Inferior parietal cortex (tissue), 1 donor: ENCODE data around the gene FILIP1L.

ENCODE experiments used
- DNase-seq: peaks from one replicate; pipeline ENCODE4 v3.0.0-alpha.2; 2016; ENCODE audit errors: extremely low spot score

FILIP1L gene

GRCh38 chr3:100114413-100115030 lies at the start of gene FILIP1L:
Gene FILIP1L, minus strand, starts transcription at chr3:100114501.
- DNase-seq: no peak

DNA sequence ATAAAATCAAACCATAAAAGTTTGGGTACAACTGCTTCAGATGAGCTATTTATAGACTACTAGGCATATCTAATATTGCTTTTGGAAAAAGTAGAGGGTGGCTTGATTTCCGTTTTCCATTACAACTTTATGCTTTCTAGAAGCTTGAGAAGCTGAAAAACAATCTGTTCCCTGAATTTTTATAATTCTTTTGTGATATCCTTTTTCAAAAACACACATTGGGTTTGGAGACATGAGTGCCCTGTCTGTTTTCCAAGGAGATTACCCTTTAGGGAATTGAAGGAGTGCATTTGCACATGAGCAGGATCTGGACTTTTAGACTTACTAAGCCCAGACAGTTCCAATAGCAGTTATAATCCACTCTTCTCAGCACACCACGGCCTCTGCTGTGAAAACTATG lies 49.5 kb upstream of the FILIP1L start:
- DNase-seq: no peak

DNA sequence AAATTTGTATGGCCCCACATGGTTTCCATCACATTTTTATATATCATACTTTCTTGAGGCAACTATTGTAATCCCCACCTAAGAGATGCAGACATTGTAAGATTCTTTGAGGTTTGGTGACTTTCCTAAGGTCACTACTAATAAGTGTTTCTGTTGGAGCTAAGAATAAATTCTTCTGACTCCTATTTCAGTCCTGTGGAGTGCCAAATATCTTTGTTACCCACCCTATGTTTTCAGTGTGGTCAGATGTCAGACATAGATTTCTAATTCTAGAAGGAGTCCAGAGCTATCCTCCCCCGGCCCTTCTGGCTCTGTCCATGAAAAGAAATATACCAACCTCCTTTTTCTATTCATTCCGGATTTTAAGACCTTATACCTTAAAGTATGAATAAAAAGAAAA lies 46.2 kb upstream of the FILIP1L start:
- DNase-seq: no peak

DNA sequence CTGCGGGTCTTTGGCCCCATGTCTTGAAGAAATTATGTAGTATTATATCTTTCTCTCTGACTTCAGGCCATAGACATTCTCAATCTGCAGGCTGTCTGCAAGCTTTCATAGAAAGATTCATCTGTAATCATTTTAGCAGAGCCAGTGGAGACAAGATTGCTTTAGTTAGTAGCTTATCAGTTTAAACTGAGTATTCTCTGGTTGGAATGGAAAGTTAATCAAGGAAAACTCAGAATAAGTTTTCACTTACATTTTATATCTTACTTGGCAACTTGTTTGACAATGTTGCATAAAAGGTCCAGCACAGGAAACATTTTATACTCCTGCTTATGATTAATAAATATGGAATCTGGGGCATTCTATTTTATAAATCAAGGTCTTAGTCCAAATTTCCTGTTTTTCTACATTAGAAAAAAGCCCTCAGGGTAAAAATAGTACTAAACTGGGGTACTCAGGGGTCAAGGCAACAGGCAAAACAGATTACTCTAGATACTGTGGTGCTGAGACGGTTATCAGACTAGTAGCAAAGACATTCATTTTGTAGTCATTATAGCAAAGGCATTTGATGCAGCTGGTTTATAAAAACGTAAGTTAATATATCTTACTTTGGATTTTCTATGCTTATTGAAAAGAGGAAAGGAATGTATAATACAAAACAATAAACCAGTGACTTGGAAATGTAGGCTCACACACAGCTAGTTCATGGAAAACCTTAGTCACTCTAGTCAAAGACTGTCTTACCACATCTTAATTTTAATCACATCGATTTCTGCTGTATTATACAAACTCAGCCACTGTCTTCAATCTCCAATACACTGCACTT lies 45.2 kb upstream of the FILIP1L start:
- DNase-seq: no peak

DNA sequence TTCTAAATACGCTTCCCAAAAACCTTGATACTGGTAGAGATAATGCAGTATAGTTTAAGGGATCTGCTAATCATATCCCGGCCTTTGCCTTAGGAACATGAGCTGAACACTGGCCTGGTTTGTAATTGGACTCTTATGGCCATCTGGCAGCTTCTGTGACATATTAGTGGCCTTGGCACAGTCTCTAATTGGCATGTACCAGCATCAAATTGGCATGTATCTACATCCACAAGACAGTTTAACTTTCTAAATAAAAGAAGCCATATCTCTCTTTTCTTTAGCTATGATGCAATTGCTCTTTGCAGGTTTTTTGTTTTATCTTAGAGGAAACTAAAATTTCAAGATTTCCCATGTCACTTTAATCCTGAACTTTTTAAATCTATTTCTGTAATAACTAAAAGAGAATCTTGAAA lies 44.6 kb upstream of the FILIP1L start:
- no peak for DNase-seq

DNA sequence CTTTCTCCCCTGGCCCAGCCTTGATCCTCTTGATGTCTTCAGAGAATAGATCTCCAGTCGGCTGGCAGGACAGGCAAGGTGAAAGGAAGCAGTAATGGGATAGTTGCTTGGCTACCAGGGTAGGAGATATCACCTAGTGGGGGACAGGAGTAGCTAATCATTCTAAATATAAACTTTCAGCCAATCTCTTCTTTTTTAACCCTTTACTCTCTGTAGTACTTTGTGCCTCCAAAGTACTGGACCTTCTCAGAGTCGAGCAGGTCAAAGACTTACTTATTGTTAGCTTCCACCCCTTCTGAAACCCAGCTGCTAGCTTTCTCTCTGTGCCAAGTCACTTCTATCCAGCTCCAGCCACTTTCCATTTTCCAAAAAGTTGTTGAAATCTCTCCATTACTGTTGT lies 43.4 kb upstream of the FILIP1L start:
- no peak for DNase-seq

GRCh38 chr3:100155590-100155989 lies 41.3 kb upstream of the FILIP1L start:
- DNase-seq: no peak

GRCh38 chr3:100155128-100155527 lies 40.8 kb upstream of the FILIP1L start:
- no peak for DNase-seq

GRCh38 chr3:100154171-100154570 lies 39.9 kb upstream of the FILIP1L start:
- no peak for DNase-seq

- DNase-seq: no peak
These were observed 36.9 kb upstream of the FILIP1L start for GRCh38 chr3:100151024-100151707.

DNA sequence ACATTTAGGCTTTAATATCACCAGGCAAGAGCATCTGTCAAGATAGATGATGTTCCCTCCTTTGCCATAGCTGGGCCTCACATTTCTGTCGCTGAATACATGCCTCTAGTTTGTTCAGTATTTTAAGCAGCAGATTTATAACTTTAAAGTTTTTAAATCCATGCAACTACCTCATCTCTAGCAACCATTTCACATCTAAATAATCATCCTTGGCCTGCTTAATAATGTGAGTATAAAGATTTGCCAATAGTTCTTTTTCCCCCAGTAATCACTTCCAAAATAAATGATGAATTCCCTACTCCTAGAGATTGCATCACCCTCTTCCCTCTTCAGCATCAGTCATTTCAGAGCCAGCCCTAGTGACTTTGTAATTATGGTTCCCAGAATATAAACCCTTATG lies 36.2 kb upstream of the FILIP1L start:
- DNase-seq: no peak

DNA sequence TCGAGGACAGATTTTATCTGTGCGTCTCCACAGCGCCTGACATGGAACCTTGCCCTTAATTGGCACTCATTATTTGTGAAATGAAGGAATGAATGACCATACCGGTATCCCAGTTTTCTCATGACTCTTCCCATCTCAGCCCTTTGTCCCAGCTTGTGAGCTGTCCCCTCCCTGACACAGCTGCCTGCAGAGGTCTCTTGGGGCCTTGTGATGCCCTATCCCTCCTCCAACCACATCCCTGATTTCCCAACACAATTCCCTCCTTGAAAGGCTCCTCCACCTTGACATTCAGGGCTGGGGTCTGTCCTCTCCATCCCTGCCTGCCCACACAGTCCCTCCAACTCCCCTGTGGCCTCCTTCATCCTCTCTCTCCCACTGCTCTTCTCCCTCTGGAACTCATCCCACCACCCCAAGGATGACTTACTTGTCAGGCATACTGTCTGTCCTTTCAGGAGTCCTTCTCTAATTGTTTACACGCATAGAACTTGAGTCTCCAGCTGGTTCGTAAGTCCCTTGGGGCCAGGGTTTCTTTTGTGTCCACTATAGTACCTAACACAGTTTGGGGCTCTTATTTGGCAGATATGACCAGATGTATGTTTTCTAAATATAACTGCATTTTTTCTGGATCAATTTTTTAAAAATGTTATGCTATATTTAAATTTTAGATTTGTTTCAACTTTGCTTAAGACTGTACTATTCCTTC lies 35.6 kb upstream of the FILIP1L start:
- no peak for DNase-seq

DNA sequence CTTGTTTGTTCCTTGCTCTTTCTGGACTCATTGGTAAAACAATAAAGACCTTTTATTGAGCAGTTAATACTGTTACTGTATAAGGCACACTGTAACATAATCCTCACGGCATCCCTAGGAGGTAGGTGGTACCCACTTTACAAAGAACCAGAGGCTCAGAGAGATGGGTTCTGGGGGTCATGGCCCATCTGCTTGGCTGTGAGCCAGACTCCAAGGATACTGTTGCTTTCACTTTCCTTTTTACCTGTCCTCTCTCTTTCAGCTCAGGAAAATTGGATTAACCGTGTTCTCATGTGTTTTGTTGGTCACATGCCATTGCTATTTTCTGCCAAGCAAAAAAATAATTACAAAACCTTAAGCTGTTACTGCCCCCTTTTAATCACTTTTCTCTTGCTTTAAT lies 34.8 kb upstream of the FILIP1L start:
- DNase-seq: no peak

DNA sequence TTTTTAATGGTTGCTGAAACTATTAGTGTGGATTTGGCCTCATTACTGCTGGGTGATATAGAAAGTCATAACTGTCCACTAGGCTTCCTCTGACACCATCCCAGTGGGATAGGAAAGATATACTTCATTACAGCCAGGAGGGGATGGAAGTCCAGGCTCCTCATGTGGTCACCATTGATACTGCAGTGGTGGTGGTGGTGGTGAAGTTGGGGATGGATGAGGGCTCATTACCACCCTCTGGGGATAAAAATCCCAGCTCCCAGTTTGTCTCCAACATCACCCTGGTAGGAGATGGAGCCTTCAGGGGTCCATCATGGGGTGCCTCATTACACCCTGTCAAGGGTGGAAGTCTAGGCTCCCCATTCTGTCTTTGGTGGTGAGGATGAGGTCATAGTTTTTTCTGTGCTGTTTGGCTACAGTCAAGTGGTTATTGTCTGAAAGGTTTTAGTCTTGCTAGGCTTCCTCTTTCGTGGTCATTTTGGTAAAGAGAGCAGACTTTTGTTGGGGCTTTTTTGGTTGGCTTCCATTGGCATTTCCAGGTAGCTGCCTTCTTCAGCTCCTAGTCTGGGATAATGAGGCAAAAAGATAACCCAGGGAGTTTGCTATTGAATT lies 30.1 kb upstream of the FILIP1L start:
- DNase-seq: no peak

- DNase-seq: no peak
These were observed 27.3 kb upstream of the FILIP1L start for GRCh38 chr3:100141586-100141985.

DNA sequence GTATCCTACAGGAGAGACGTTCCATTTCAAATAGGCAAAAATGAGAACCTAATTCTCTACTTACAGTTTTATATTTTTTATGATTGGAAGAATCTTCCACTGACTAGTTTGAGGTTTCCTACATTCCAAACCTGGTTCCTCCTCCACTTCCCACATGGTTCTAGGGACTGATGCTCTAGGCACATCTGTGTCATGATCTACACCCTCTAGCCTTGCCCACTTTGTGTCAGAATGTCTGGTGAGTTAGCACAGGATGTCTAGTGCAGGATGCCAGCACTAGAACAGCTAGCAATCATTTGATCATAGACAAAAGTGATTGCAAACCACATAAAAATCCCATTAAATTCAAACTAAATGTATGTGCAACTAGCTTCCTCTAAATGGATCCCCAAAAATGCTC lies 26.7 kb upstream of the FILIP1L start:
- DNase-seq: no peak

DNA sequence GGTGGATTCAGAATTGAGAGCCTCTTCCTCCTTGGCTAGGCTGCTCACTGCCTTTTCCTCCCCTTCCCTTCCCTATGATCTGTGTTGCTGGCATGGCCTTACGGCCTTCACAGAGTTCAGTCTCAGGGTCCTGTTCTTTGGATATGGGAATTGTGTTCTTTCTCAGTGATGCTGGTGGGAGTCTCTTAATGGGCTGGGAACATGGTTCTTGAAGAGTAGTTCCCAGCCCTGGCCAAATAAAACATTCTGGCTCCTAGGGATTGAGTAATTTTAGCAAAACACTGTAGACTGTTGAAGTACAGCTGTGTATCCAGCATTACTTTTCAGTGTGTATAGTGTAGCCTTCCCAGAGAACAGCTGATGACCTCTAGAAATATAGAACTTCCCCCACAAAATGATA lies 22.6 kb upstream of the FILIP1L start:
- no peak for DNase-seq

DNA sequence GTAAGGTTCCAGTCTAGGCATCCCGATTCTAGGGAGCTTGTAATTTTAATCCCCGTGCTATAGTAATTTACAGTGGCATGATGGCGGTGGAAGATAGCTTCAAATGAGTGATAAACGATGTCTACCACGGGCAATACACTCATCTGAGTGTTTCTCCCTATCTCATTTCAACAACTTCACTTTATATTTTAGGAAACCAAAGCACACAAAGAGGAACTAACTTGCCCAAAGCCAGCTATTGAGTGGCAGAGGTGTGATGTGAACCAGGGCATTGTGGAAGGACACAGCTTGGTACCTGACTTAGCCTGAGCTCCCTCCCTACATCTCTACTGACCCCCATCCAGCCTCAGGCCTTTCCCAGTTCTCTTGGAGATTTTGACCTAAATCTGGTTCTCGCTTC lies 16.9 kb upstream of the FILIP1L start:
- DNase-seq: no peak

GRCh38 chr3:100129941-100130340 lies 15.6 kb upstream of the FILIP1L start:
- DNase-seq: no peak

DNA sequence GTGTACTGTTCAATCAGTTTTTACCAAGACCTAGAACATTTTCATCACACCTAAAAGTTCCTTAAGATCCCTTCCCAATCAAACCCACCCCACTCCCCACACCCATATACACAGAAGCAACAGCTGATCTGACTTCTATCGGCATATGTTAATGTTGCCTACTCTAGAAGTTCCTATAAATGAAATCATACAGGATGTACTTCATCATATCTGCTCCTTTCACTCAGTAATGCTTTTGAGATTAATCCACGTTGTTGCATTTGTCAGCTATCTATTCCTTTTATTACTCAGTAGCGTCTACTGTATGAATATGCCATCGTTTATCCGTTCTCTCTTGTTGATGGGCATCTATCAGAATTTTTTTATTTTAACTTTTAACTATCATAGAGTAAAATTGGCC lies 14.3 kb upstream of the FILIP1L start:
- no peak for DNase-seq

GRCh38 chr3:100127792-100128191 lies 13.5 kb upstream of the FILIP1L start:
- no peak for DNase-seq
